B cell (primary cell): Measurements from ENCODE around the gene BABAM2.

Experiments used
- EZH2 ChIP-seq: IDR thresholded peaks from 2 replicates; pipeline ENCODE4 v1.6.1; 2012; ENCODE audit warnings: borderline replicate concordance, low read depth, mild to moderate bottlenecking, moderate library complexity, low read length; ENCODE audit not compliant: insufficient read depth, poor library complexity, severe bottlenecking
- TF ChIP-seq, protein P1 (sequence below): fragments of 200-600 bp; IDR thresholded peaks from one replicate; pipeline ENCODE4 v1.8.0; 2022; ENCODE audit warnings: antibody characterized with exemption, mild to moderate bottlenecking

DNA sequence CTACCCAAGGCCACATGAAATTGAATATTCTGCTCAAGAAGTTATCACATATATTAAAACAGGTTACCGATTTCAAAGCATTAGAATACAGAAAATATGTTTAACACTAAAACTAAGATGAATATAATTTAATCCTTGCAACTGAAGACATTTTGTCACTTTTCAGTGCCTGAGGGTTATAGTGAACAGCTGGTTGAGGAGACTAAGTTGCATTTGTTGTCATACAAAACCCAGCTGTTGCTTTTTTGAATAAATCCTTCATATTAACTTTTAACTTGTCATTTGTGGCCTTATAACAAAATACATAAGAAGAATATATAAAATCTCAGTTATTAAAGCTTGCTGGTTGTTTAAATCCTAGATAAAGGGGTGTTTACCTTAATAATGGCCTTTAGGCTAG, 37.8 kb upstream of the BABAM2 start:
- TF ChIP-seq, protein P1, sequence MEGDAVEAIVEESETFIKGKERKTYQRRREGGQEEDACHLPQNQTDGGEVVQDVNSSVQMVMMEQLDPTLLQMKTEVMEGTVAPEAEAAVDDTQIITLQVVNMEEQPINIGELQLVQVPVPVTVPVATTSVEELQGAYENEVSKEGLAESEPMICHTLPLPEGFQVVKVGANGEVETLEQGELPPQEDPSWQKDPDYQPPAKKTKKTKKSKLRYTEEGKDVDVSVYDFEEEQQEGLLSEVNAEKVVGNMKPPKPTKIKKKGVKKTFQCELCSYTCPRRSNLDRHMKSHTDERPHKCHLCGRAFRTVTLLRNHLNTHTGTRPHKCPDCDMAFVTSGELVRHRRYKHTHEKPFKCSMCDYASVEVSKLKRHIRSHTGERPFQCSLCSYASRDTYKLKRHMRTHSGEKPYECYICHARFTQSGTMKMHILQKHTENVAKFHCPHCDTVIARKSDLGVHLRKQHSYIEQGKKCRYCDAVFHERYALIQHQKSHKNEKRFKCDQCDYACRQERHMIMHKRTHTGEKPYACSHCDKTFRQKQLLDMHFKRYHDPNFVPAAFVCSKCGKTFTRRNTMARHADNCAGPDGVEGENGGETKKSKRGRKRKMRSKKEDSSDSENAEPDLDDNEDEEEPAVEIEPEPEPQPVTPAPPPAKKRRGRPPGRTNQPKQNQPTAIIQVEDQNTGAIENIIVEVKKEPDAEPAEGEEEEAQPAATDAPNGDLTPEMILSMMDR, result no peak
- TF ChIP-seq EZH2, result no peak
